GM23338 (cell line): ENCODE results near the gene ERP44.

ENCODE experiments used
- EZH2 ChIP-seq: fragments of 200-600 bp; sonication (generic); IDR thresholded peaks from one replicate; pipeline ENCODE4 v1.8.0; 2017; ENCODE audit warnings: antibody characterized with exemption, mild to moderate bottlenecking, low read depth; ENCODE audit not compliant: unreplicated experiment
- EZH2phosphoT487 ChIP-seq: fragments of 200-600 bp; sonication (generic); IDR thresholded peaks from one replicate; pipeline ENCODE4 v1.8.1; 2018; ENCODE audit warnings: antibody characterized with exemption; ENCODE audit not compliant: unreplicated experiment
- STAT1 ChIP-seq: IDR thresholded peaks from one replicate; pipeline ENCODE4 v1.6.1; 2016; ENCODE audit warnings: antibody characterized with exemption; ENCODE audit not compliant: unreplicated experiment
- ZNF331 ChIP-seq: fragments of 250-450 bp; sonication (Bioruptor Pico); IDR thresholded peaks from 2 replicates; pipeline ENCODE4 v1.5.0; 2020; ENCODE audit warnings: low read depth, mild to moderate bottlenecking, moderate library complexity
- TF ChIP-seq, protein P1 (sequence below), 2 experiments: fragments of 200-600 bp in 1 of 2; sonication (generic) in 1 of 2; conservative IDR thresholded peaks; 2 replicates each; pipeline versions ENCODE4 v1.5.1 to v1.6.1; 2016 to 2017; ENCODE audit warnings: antibody characterized with exemption in 2 of 2, low read depth in 2 of 2, mild to moderate bottlenecking in 2 of 2, moderate library complexity in 1 of 2
- TF ChIP-seq, protein P2 (sequence below): IDR thresholded peaks from 2 replicates; pipeline ENCODE4 v1.6.1; 2016; ENCODE audit warnings: antibody characterized with exemption
- TF ChIP-seq, protein P3 (sequence below): IDR thresholded peaks from one replicate; pipeline ENCODE4 v1.6.1; 2018; ENCODE audit warnings: antibody characterized with exemption; ENCODE audit not compliant: unreplicated experiment

DNA sequence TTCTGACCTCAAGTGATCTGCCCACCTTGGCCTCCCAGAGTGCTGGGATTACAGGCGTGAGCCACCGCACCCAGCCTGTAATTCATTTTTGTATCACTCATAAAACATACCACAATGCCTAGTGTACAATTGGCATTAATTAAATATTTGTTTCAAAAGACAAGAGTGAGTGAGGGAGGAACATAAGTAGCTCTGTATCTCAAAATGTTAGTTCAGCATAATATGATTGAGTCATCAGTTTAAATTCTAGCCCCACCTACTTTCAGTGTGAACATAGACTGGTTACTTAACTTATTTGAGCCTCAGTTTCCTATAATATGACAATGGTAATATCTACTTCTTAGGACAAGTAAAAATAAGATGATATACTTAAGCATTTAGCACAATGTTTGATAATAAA is 27.1 kb upstream of the ERP44 start:
- TF ChIP-seq EZH2: no peak
- TF ChIP-seq, protein P1, sequence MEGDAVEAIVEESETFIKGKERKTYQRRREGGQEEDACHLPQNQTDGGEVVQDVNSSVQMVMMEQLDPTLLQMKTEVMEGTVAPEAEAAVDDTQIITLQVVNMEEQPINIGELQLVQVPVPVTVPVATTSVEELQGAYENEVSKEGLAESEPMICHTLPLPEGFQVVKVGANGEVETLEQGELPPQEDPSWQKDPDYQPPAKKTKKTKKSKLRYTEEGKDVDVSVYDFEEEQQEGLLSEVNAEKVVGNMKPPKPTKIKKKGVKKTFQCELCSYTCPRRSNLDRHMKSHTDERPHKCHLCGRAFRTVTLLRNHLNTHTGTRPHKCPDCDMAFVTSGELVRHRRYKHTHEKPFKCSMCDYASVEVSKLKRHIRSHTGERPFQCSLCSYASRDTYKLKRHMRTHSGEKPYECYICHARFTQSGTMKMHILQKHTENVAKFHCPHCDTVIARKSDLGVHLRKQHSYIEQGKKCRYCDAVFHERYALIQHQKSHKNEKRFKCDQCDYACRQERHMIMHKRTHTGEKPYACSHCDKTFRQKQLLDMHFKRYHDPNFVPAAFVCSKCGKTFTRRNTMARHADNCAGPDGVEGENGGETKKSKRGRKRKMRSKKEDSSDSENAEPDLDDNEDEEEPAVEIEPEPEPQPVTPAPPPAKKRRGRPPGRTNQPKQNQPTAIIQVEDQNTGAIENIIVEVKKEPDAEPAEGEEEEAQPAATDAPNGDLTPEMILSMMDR (conservative IDR thresholded peaks at IDR 0.05; ENCODE audit: low read depth in 2 of 2): no peak
- TF ChIP-seq, protein P2, sequence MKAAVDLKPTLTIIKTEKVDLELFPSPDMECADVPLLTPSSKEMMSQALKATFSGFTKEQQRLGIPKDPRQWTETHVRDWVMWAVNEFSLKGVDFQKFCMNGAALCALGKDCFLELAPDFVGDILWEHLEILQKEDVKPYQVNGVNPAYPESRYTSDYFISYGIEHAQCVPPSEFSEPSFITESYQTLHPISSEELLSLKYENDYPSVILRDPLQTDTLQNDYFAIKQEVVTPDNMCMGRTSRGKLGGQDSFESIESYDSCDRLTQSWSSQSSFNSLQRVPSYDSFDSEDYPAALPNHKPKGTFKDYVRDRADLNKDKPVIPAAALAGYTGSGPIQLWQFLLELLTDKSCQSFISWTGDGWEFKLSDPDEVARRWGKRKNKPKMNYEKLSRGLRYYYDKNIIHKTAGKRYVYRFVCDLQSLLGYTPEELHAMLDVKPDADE: no peak
- TF ChIP-seq, protein P3, sequence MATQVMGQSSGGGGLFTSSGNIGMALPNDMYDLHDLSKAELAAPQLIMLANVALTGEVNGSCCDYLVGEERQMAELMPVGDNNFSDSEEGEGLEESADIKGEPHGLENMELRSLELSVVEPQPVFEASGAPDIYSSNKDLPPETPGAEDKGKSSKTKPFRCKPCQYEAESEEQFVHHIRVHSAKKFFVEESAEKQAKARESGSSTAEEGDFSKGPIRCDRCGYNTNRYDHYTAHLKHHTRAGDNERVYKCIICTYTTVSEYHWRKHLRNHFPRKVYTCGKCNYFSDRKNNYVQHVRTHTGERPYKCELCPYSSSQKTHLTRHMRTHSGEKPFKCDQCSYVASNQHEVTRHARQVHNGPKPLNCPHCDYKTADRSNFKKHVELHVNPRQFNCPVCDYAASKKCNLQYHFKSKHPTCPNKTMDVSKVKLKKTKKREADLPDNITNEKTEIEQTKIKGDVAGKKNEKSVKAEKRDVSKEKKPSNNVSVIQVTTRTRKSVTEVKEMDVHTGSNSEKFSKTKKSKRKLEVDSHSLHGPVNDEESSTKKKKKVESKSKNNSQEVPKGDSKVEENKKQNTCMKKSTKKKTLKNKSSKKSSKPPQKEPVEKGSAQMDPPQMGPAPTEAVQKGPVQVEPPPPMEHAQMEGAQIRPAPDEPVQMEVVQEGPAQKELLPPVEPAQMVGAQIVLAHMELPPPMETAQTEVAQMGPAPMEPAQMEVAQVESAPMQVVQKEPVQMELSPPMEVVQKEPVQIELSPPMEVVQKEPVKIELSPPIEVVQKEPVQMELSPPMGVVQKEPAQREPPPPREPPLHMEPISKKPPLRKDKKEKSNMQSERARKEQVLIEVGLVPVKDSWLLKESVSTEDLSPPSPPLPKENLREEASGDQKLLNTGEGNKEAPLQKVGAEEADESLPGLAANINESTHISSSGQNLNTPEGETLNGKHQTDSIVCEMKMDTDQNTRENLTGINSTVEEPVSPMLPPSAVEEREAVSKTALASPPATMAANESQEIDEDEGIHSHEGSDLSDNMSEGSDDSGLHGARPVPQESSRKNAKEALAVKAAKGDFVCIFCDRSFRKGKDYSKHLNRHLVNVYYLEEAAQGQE: no peak
- no peak for TF ChIP-seq EZH2phosphoT487
- TF ChIP-seq STAT1: no peak
- TF ChIP-seq ZNF331: no peak
